ENCODE results near the gene BCORL1. TPM values are rescaled to one million over a fixed set of nuclear protein-coding genes. Genes with fewer than 3 reads are reported as not detected.

Gene BCORL1
- total RNA-seq, 4 donors from 2014 or later = 4.7 to 12.0 (median 6.2) TPM

DNA sequence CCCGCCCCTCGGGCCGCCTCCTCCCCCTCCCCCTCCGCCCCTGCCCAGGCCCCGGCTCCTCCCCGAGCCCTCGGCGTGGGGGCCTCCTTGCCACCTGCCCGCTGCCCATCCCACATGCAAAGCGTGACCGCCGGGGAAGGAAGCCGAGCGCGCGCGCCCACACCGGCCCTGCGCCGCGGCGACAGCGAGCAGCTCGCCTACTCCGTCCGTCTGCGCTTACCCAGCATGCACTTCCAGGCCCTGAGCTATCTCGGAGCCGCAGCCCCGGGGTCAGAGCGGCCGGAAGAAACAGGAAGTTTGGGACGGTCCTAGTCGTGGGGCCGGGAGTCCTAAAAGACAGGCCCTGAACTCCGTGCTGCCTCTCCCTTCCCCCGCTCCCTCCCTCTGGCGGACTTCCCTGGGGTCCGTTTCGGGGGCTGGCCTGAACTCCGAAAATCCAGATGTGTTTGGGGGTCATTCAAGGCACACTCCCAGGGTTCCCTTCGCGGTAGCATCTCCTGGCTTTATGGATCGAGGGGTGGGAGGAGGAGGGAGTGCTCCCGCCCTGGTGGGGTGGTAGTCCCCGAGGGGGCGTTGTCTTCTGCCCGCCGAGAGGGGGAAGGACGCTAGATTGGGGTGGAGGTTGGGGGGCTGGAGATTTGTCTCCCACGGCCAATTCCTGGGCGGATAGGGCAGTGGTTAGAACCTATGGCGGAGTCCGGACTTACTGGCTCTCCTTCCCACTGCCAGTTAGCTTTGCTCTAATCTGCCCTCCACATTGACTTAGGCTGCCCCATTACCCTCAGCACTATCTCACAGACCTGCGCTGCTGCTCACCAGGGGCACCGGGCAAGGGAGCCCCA is 25.0 kb upstream of the BCORL1 start:
- Histone ChIP-seq H3K36me3 (no peaks in the 10 kb centered on the region), H3K27ac (peak overlapping the region in 2 of 3 donors; percentile 33 to 49), H3K9me3 (no peaks in the 10 kb centered on the region), H3K27me3 (no peaks in the 10 kb centered on the region), H3K4me1 (peaks cover 0 to 18% of the 10 kb centered on the region in 2 donors), H3K4me3 (replicated peaks in 1 of 3) (peak overlapping the region in 1 of 3 donors; percentile 24)
- WGBS, 2 donors = 53 to 100% methylated on average over 1 to 8 of the region's 56 CpGs
- intact Hi-C loops (cut with DNase I) = no loop called here
- no peak for TF ChIP-seq CTCF (IDR thresholded peaks at IDR 0.05)
- peak in 1 of 2 donors; percentile 51 for TF ChIP-seq POLR2A (IDR thresholded peaks at IDR 0.05)
- DNase-seq = peak; percentile 65 to 66

GRCh38 chrX:129958083-129958465 is 24.4 kb upstream of the BCORL1 start:
- H3K27me3 ChIP-seq = no peaks in the 10 kb centered on the region
- no peaks in the 10 kb centered on the region for H3K36me3 ChIP-seq
- H3K27ac ChIP-seq = no peak overlapping the region
- intact Hi-C loops (cut with DNase I) = no loop called here
- no peaks in the 10 kb centered on the region for H3K9me3 ChIP-seq
- TF ChIP-seq CTCF (IDR thresholded peaks at IDR 0.05) (no peak), POLR2A (IDR thresholded peaks at IDR 0.05) (no peak)
- WGBS, 2 donors = 72 to 84% methylated on average over 7 of the region's 7 CpGs
- H3K4me3 ChIP-seq (replicated peaks in 1 of 3) = no peak overlapping the region
- DNase-seq = no peak
- H3K4me1 ChIP-seq = peaks cover 0 to 15% of the 10 kb centered on the region in 2 donors

- WGBS, 2 donors = 70% methylated on average over 6 to 11 of the region's 13 CpGs
- Histone ChIP-seq H3K9me3 (no peaks in the 10 kb centered on the region), H3K36me3 (no peaks in the 10 kb centered on the region), H3K27ac (no peak overlapping the region), H3K27me3 (no peaks in the 10 kb centered on the region), H3K4me3 (replicated peaks in 1 of 3) (no peak overlapping the region), H3K4me1 (peaks cover 0 to 12% of the 10 kb centered on the region in 2 donors)
- no peak for DNase-seq
- intact Hi-C loops (cut with DNase I) = no loop called here
- TF ChIP-seq POLR2A (IDR thresholded peaks at IDR 0.05) = no peak
- TF ChIP-seq CTCF (IDR thresholded peaks at IDR 0.05) = no peak
Observed at GRCh38 chrX:129958814-129959492, 23.5 kb upstream of the BCORL1 start.

GRCh38 chrX:129959493-129959832 is 23.0 kb upstream of the BCORL1 start:
- no peaks in the 10 kb centered on the region for H3K36me3 ChIP-seq
- TF ChIP-seq POLR2A (IDR thresholded peaks at IDR 0.05) = no peak
- peak in 1 of 2 donors; percentile 21 for DNase-seq
- H3K27ac ChIP-seq = no peak overlapping the region
- intact Hi-C loops (cut with DNase I) = no loop called here
- no peaks in the 10 kb centered on the region for H3K9me3 ChIP-seq
- peaks cover 0 to 12% of the 10 kb centered on the region in 2 donors for H3K4me1 ChIP-seq
- H3K27me3 ChIP-seq = no peaks in the 10 kb centered on the region
- 38 to 73% methylated on average over 5 to 9 of the region's 19 CpGs for WGBS, 2 donors
- H3K4me3 ChIP-seq (replicated peaks in 1 of 3) = no peak overlapping the region

GRCh38 chrX:129961180-129962083 is 21.0 kb upstream of the BCORL1 start:
- DNase-seq = peak; percentile 80 to 82
- TF ChIP-seq POLR2A (IDR thresholded peaks at IDR 0.05) (peak in 1 of 2 donors; percentile 61), CTCF (IDR thresholded peaks at IDR 0.05) (no peak)
- Histone ChIP-seq H3K27ac (peak overlapping the region; percentile 36 to 62 (median 45)), H3K27me3 (no peaks in the 10 kb centered on the region), H3K4me3 (replicated peaks in 1 of 3) (peak overlapping the region in 1 of 3 donors; percentile 4), H3K9me3 (no peaks in the 10 kb centered on the region), H3K36me3 (no peaks in the 10 kb centered on the region), H3K4me1 (peaks cover 0 to 12% of the 10 kb centered on the region in 2 donors)
- WGBS, 2 donors = 23 to 32% methylated on average over 9 to 15 of the region's 26 CpGs
- intact Hi-C loops (cut with DNase I) = no loop called here

Measured in thyroid gland (tissue), 4 donors.